Activated gamma-delta T cell treated with Interleukin-2 at 50 U/mL for 16 hours (primary cell): Measurements from ENCODE around the gene CDIP1.

ENCODE experiments used
- DNase-seq: peaks from one replicate; pipeline ENCODE4 v3.0.0-alpha.2; 2020

Gene CDIP1

GRCh38 chr16:4537376-4538343, 913 bp downstream of the CDIP1 start:
- no peak for DNase-seq

GRCh38 chr16:4536391-4537106, 2.0 kb downstream of the CDIP1 start:
- no peak for DNase-seq

- DNase-seq: no peak
Observed at GRCh38 chr16:4535627-4536108, 2.9 kb downstream of the CDIP1 start.

DNA sequence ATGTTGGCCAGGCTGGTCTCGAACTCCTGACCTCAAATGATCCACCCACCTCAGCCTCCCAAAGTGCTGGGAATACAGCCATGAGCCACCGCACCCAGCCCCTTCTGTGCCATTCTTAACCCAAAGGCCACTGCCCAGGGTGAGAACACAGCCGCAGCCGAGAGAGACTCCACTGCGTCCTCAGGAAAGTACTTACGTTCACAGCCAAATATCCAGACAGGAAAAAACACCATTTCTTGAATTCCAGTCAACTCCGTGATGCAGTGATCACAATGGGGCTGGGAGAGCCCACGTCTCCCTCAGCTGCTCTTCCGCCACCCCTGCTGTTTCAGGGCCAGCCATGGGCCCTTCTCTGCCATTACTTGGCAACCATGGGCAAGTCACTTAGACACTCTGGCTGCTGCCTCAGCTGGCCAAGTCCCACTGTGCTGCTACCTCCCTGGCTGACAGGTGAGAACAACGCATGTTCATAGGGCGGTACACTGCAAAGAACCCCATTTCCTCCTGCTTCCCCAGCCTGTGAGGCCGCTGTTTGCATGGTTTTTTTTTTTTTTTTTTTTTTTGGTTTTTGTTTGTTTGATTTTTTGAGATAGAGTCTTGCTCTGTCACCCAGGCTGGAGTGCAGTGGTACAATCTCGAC, 4.3 kb downstream of the CDIP1 start:
- peak; percentile 50 for DNase-seq

DNA sequence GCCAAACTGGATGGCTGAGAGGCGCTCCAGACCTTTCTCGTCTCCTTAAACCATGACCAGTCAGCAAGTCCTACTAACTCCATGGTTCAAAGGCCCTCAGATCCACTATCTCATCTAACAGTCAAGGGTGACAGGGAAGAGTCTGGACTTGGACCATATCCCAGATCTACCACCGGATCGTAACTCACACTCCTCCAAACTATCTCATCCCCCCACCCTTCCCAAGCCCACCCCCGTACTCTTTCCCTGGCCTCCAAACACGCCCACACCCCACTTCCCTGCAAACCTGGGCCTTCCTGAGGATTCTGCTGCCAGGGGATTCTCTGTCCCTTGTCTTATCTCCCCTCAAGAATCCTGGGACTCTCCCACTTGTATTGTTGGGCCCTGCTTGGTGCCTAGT, 5.1 kb downstream of the CDIP1 start:
- no peak for DNase-seq

GRCh38 chr16:4532238-4532637, 6.3 kb downstream of the CDIP1 start:
- DNase-seq: no peak

GRCh38 chr16:4531811-4532210, 6.8 kb downstream of the CDIP1 start:
- DNase-seq: no peak

- DNase-seq: no peak
Observed at GRCh38 chr16:4529085-4530060, 9.2 kb downstream of the CDIP1 start.

DNA sequence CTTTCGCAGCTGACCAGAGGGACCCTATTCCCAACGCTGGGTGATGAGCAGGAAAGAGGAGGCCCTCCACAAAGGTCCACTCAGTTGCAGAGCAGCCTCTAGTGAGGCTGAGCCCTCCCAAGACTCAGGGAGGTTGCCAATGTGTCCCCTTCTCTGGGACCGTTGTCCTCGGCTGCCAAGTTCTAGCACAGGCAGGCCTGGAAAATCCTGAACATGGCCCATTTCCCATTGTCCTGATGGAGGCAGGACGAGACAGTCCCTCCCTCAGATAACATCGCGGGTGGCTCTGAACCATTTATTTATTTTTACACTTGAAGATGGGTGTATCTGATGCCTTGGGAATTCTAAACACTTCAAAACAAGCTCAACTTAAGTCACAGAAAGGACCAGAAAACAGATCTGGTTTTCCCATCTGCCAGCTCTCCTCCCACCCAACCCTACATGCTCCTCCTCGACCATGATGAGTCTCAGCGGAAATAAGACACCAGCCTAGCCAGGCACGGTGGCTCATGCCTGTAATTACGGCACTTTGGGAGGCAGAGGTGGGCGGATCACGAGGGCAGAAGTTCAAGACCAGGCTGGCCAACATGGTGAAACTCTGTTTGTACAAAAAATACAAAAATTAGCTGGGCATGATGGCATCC, 12.8 kb downstream of the CDIP1 start:
- DNase-seq: no peak

GRCh38 chr16:4525069-4525468, 13.5 kb downstream of the CDIP1 start:
- no peak for DNase-seq

GRCh38 chr16:4524571-4524970, 14.0 kb downstream of the CDIP1 start:
- DNase-seq: no peak

DNA sequence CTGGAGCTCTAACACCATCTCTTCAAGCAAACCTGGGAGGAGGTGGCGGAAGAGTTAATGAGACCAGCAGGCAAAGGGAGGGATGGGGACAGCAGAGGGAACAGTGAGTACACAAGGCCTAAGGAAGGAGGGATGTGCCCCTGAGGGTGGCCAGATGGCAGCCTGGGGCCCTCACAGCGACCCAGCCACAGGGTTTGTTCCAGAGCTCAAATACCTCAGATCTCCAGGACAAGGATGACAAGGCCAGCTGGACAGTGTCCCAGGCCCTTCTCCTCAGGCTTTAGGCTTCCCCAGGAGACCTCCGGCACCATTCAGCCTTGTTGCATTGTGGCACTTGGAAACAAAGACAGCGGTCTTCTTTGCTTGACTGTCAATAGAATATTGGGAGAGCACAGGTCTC, 14.9 kb downstream of the CDIP1 start:
- no peak for DNase-seq

DNA sequence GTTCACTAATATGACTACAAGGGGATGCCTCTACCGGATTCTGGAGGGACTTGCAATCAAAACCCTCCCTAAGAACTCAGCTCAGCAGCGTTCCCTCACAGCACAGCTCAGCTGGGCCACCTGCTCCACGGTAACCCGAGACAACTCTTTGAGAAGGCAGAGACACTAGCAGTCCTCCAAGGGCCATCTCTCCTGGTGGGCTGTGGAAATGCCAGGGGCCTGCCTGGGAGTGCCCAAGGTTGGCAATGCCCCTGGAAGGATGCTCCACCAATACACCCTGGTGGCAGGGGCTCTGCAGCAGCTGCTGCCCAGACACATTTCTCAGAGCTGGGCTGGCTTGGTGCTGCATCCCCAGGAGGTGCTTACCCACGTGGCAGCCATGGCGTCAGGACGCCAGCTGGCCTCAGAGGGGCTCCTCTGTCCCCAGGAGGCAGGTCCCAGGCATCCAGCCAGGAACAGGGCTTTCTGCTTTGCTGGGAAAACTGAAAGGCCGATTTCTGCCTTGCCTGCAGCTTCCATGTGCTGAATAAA, 16.5 kb downstream of the CDIP1 start:
- DNase-seq: no peak

GRCh38 chr16:4520913-4521312, 17.7 kb downstream of the CDIP1 start:
- DNase-seq: no peak

DNA sequence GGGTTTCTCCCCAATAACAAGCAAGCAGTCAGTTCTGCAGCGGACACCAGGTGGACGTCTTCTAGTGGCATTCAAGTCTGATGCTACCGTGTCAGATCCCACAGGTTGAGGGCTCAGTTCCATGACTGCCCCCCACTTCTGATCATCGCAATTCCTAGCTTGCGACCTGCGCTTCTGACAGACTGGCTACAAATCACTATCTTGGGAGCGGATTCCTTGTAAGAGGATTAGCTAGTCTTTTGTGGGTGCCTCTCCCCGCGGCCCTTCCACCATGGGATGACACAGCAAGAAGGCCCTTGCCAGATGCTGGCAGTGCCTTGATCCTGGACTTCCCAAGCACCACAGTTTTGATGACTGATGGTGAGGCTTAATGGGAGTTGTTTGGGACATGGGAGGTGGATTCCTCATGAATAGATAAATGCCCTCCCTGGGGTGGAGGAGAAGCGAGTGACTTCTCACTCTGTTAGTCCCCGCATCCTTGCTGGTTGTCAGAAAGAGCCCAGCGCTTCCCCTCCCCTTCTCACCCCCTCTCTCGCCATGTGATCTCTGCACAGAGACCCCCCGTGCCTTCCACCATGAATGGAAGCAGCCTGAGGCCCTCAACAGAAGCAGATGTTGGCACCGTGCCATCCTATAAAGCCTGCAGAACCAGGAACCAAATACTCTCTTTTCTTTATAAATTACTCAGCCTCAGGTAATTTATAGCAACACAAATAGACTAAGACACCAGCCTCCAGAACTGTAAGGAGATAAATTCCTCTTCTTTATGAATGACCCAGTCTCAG, 19.1 kb downstream of the CDIP1 start:
- no peak for DNase-seq

- no peak for DNase-seq
Observed at GRCh38 chr16:4517812-4518680, 20.5 kb downstream of the CDIP1 start.

DNA sequence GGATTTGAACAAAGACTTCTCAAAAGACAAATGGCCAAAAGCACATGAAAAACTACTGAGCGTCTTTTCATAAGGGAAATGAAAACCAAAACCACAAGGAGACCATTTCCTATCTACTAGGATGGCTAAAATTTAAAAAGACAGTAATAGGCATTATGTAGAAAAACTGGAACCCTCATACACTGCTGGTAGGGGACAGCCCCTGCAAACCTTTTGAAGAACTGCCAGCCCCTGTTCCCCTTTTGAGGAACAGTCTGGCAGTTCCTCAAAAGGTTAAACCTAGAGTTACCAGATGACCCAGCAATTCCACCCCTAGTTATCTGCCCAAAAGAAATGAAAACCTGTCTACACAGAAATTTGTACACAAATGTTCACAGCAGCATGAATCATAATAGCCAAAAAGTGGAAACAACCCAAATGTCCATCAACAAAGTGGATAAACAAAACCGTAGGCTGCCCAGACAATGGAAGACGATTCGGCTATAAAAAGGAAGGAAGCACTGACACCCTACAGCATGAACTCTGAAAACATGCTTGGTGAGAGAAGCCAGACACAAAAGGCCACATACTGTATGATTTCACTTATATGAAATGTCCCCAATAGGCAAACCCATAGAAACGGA, 22.9 kb downstream of the CDIP1 start:
- no peak for DNase-seq

- DNase-seq: no peak
Observed at GRCh38 chr16:4514606-4515005, 24.0 kb downstream of the CDIP1 start.

- DNase-seq: no peak
Observed at GRCh38 chr16:4513881-4514280, 24.7 kb downstream of the CDIP1 start.
